Liver (tissue), 3 donors: ENCODE data around the gene TIAM2.

Experiments
- CTCF ChIP-seq: fragments of 150-350 bp; IDR thresholded peaks from 2 replicates; pipeline ENCODE4 v1.5.1; 2017; ENCODE audit warnings: improper control_type of control experiment, low read depth, low read length; ENCODE audit not compliant: missing input control
- EGR1 ChIP-seq, 2 donors: IDR thresholded peaks; 2 replicates each; pipeline ENCODE4 v1.6.1; 2016 to 2018; ENCODE audit warnings: antibody characterized with exemption in 2 of 2, low read depth in 2 of 2
- HNF4A ChIP-seq, 2 donors: conservative IDR thresholded peaks; 2 replicates each; pipeline ENCODE4 v1.6.1; 2016; ENCODE audit warnings: antibody characterized with exemption in 2 of 2, mild to moderate bottlenecking in 2 of 2
- HNF4G ChIP-seq: IDR thresholded peaks from 2 replicates; pipeline ENCODE4 v1.6.1; 2016; ENCODE audit warnings: antibody characterized with exemption
- JUND ChIP-seq, 2 donors: IDR thresholded peaks; 2 replicates each; pipeline ENCODE4 v1.6.1; 2016; ENCODE audit warnings: antibody characterized with exemption in 2 of 2
- MAX ChIP-seq: IDR thresholded peaks from 2 replicates; pipeline ENCODE4 v1.6.1; 2016; ENCODE audit warnings: antibody characterized with exemption
- REST ChIP-seq: IDR thresholded peaks from 2 replicates; pipeline ENCODE4 v1.6.1; 2016; ENCODE audit warnings: antibody characterized with exemption, mild to moderate bottlenecking
- RXRA ChIP-seq, 2 donors: IDR thresholded peaks; 2 replicates each; pipeline ENCODE4 v1.6.1; 2017 to 2018; ENCODE audit warnings: antibody characterized with exemption in 2 of 2, mild to moderate bottlenecking in 1 of 2
- TAF1 ChIP-seq: conservative IDR thresholded peaks from 2 replicates; pipeline ENCODE4 v1.6.1; 2016; ENCODE audit warnings: antibody characterized with exemption, mild to moderate bottlenecking
- ZBTB33 ChIP-seq: IDR thresholded peaks from 2 replicates; pipeline ENCODE4 v1.6.1; 2016; ENCODE audit warnings: antibody characterized with exemption
- donor health status: healthy.
- donor health status: healthy.

GRCh38 chr6:155130161-155130853 is 135.2 kb downstream of the TIAM2 start:
- TF ChIP-seq CTCF (no peak), TAF1 (no peak), HNF4A (conservative IDR thresholded peaks at IDR 0.05) (no peak), REST (no peak), JUND (IDR thresholded peaks at IDR 0.05) (no peak), EGR1 (IDR thresholded peaks at IDR 0.05; ENCODE audit: low read depth in 2 of 2) (no peak), MAX (no peak), RXRA (IDR thresholded peaks at IDR 0.05) (no peak), ZBTB33 (no peak), HNF4G (no peak)
